Upper lobe of right lung (tissue), 1 donor: ENCODE measurements around the gene CD1E. TPM values are rescaled to one million over a fixed set of nuclear protein-coding genes. Genes with fewer than 3 reads are reported as not detected.
"Not testable (repeated sequence)": the region's sequence is repeated elsewhere in the genome, so short reads cannot be mapped to it uniquely, and the experiment has no call there.

Experiments
- ATAC-seq: fragments of 200-7000 bp; cut with Tn5 transposase; one replicate; pipeline ENCODE4 v1.9.1; 2020; ENCODE audit warnings: mild to moderate bottlenecking, moderate library complexity
- DNase-seq: peaks from one replicate; pipeline ENCODE4 v3.0.0-alpha.2; 2020
- H3K27ac ChIP-seq: fragments of 200-600 bp; one replicate; pipeline ENCODE4 v1.8.0; 2022
- H3K27me3 ChIP-seq: fragments of 200-600 bp; one replicate; pipeline ENCODE4 v1.8.0; 2022; ENCODE audit warnings: mild to moderate bottlenecking
- H3K36me3 ChIP-seq: fragments of 200-600 bp; one replicate; pipeline ENCODE4 v1.8.0; 2022
- H3K4me1 ChIP-seq: fragments of 200-600 bp; one replicate; pipeline ENCODE4 v1.8.0; 2022
- H3K4me3 ChIP-seq: fragments of 200-600 bp; one replicate; pipeline ENCODE4 v1.8.0; 2022; ENCODE audit warnings: mild to moderate bottlenecking
- H3K9me3 ChIP-seq: fragments of 200-600 bp; one replicate; pipeline ENCODE4 v1.8.0; 2022
- intact Hi-C: fragments of 100-400 bp; cut with DNase I; formaldehyde crosslinking; loops from one replicate; pipeline ENCODE4 v1.11.0; 2022
- total RNA-seq: library from RNA; stranded (reverse); fragmentation: NEBNext Ultra II Directional; extraction: Animal tissue kit (Norgen Biotek cat#: 25700); gene quantifications from one replicate; pipeline ENCODE4 v1.2.1, GENCODE V29; 2021
- TF ChIP-seq, protein P1 (sequence below): fragments of 200-600 bp; IDR thresholded peaks from one replicate; pipeline ENCODE4 v1.8.0; 2022; ENCODE audit warnings: antibody characterized with exemption
- donor health status: DM: no; HTN: yes; CAD: no; lungs with severe emphysema.

Gene CD1E
- total RNA-seq, 1 donor from 2014 or later = 3.8 TPM

DNA sequence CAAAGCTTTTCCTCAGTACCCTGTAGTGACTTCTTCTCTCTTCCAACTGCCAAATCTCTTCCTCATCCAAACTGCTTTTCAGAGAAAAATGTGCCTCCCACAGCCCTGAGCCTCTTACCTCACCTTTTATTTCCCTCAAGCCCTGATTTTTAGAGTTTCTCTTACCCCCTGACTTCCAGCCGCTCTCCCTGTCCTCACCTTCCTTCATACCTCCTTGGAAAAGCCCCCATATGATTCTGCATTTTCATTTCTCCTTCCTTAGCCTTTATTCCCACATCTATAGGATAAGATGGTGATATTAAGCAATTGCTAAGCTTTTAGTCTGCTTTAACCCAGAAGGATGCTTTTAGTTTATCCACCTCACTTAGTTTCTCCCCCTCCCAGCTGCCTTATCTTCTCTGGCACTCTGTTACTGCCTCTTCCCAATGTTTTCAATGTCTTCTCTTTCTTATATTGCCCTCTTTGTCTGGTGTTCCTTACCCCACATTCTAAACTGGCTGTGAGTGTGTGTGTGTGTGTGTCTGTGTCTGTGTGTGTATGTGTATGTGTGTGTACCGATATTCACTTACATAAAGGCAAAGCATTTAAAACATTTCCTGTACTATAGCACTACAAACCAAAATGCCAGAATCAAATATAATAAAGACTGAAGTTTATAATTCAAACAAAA lies 22.1 kb upstream of the CD1E start, which contains the start of gene CD1B:
Gene CD1B, minus strand, starts transcription at position 51 of the 670 bp plus-strand sequence. CDS start 108 bp downstream, outside the sequence.
- Histone ChIP-seq H3K4me3 (no peak within 1 kb of the TSS), H3K27me3 (no peaks in the 10 kb centered on the region), H3K27ac (no peak within 1 kb of the TSS), H3K36me3 (no peaks in the 10 kb centered on the region), H3K4me1 (no peaks in the 10 kb centered on the region), H3K9me3 (no peaks in the 10 kb centered on the region)
- ATAC-seq (no peak), DNase-seq (no peak)
- intact Hi-C loops = no loop called here
- TF ChIP-seq, protein P1, sequence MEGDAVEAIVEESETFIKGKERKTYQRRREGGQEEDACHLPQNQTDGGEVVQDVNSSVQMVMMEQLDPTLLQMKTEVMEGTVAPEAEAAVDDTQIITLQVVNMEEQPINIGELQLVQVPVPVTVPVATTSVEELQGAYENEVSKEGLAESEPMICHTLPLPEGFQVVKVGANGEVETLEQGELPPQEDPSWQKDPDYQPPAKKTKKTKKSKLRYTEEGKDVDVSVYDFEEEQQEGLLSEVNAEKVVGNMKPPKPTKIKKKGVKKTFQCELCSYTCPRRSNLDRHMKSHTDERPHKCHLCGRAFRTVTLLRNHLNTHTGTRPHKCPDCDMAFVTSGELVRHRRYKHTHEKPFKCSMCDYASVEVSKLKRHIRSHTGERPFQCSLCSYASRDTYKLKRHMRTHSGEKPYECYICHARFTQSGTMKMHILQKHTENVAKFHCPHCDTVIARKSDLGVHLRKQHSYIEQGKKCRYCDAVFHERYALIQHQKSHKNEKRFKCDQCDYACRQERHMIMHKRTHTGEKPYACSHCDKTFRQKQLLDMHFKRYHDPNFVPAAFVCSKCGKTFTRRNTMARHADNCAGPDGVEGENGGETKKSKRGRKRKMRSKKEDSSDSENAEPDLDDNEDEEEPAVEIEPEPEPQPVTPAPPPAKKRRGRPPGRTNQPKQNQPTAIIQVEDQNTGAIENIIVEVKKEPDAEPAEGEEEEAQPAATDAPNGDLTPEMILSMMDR = no peak

DNA sequence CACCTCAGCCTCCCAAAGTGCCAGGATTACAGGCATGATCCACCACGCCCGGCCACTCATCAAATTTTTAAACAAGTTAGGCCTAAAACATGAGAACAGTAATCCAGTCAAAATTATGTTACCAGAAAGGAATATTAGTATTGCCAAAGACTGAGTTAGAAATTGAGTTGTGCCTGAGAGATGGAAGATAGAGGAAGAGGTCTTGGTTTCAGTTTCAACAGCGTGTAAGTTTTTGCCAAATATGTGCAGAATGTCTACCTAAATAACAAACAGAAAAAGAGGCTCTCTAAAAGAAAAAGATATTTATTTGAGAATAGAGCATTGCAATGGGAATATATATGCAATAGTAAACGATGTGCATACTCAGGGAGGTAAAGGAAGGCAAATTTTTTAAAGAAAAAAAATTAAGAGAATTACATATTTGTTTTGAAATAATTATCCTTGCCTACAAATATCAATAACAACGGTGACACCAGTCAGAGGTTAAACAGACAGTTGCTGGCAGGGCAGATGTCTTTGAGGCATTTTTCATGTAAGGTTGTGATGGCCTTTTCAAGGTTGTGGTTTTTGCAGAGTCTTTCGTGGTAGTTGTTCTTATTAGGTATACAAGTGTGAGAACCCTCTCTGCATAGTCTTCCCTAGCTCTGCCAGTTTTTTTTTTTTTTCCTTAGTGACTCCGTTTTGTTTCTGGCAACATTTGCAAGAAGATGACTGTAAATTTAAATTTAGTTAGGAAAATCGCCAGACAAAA lies 20.1 kb upstream of the CD1E start:
- Histone ChIP-seq H3K4me3 (no peak overlapping the region), H3K36me3 (no peaks in the 10 kb centered on the region), H3K27me3 (no peaks in the 10 kb centered on the region), H3K9me3 (no peaks in the 10 kb centered on the region), H3K27ac (no peak overlapping the region), H3K4me1 (no peaks in the 10 kb centered on the region)
- no peak for ATAC-seq
- intact Hi-C loops = no loop called here
- TF ChIP-seq, protein P1 = no peak
- DNase-seq = no peak

DNA sequence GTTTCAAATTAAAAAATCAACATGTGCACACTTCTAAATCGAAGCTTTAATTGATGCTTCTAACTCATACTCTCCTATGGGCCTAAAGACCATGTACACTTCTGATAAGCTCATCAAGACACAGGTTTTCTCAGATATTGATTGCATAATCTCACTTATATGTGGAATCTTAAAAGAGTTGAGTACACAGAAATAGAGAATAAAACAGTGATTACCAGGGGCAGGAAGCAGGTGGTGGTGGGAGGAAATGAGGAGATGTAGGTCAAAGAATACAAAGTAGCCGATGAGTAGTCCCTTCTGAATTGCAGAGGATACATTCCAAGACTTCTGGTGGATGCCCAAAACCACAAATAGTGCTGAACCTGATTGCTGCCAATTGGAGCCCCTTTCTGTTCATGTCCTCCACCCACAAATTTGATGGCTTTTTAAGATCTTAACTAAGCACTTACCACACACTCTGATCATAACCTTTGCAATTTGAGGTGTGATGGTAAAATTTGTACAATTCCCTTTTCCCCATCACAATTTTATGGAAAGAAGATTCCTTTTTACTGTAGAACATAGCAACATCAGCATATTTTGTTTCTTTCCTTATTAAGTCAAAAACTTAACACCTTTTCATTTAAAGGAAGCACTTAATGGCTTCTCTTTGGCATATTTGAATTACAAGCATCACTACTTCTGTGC lies 19.0 kb upstream of the CD1E start:
- TF ChIP-seq, protein P1 = no peak
- intact Hi-C loops = no loop called here

DNA sequence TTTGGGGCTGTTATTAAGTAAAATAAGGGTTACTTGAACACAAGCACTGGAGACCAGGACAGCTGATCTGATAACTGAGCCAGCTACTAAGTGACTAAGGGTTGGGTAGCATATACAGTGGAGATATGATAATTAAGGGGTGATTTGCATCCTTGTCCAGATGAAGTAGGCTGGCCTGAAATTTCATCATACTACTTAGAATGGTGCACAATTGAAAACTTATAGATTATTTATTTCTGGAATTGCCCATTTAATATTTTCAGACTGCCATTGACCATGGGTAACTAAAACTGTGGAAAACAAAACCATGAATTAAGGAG lies 18.5 kb upstream of the CD1E start:
- no peak for DNase-seq
- Histone ChIP-seq H3K9me3 (no peaks in the 10 kb centered on the region), H3K27ac (no peak overlapping the region), H3K4me3 (no peak overlapping the region), H3K4me1 (no peaks in the 10 kb centered on the region), H3K27me3 (no peaks in the 10 kb centered on the region), H3K36me3 (no peaks in the 10 kb centered on the region)
- ATAC-seq = no peak
- TF ChIP-seq, protein P1 = no peak
- intact Hi-C loops = no loop called here

More for the DNA sequence above, 19.0 kb upstream of the CD1E start:
- no peak overlapping the region for H3K4me3 ChIP-seq
- DNase-seq = no peak
- no peaks in the 10 kb centered on the region for H3K27me3 ChIP-seq
- no peak overlapping the region for H3K27ac ChIP-seq
- no peaks in the 10 kb centered on the region for H3K36me3 ChIP-seq
- no peaks in the 10 kb centered on the region for H3K4me1 ChIP-seq
- H3K9me3 ChIP-seq = no peaks in the 10 kb centered on the region
- ATAC-seq = no peak

DNA sequence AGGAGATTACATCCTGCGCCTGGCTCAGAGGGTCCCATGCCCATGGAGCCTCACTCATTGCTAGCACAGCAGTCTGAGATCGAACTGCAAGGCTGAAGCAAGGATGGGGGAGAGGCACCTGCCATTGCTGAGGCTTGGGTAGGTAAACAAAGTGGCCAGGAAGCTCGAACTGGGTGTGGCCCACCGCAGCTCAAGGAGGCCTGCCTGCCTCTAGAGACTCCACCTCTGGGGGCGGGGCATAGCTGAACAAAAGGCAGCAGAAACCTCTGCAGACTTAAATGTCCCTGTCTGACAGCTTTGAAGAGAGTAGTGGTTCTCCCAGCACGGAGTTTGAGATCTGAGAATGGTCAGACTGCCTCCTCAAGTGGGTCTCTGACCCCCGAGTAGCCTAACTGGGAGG lies 17.3 kb upstream of the CD1E start:
- H3K27ac ChIP-seq, DNase-seq, H3K27me3 ChIP-seq, H3K4me1 ChIP-seq, H3K36me3 ChIP-seq, H3K4me3 ChIP-seq, ATAC-seq, intact Hi-C loops, H3K9me3 ChIP-seq: not testable (repeated sequence)

DNA sequence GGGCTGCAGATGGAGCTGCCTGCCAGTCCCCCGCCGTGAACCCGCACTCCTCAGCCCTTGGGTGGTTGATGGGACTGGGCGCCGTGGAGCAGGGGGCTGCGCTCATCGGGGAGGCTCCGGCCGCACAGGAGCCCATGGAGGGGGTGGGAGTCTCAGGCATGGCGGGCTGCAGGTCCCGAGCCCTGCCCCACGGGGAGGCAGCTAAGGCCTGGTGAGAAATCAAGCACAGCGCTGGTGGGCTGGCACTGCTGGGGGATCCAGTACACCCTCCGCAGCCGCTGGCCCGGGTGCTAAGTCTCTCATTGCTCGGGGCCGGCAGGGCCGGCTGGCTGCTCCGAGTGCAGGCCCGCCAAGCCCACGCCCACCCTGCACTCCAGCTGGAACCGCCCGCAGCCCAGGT lies 4.7 kb upstream of the CD1E start:
- DNase-seq = not testable (repeated sequence)

More for the DNA sequence above, 4.7 kb upstream of the CD1E start:
- ATAC-seq, H3K27me3 ChIP-seq, H3K27ac ChIP-seq, intact Hi-C loops, H3K9me3 ChIP-seq, H3K4me1 ChIP-seq, H3K36me3 ChIP-seq, H3K4me3 ChIP-seq: not testable (repeated sequence)
